HG02840 (cell line): ENCODE results near the gene PSMB11.

Experiments used
- ATAC-seq: cut with Tn5 transposase; IDR thresholded peaks from one replicate; pipeline ENCODE4 v1.9.1; 2021; ENCODE audit warnings: mild to moderate bottlenecking, moderate library complexity, moderate number of reproducible peaks; ENCODE audit not compliant: unreplicated experiment, low FRiP score

PSMB11 gene

GRCh38 chr14:23056956-23057756 lies 15.1 kb downstream of the PSMB11 start, which contains the start of gene CDH24:
Gene CDH24 (minus strand): TSS chr14:23057520. CDS start chr14:23055733, 1,787 bp downstream.
- peak; percentile 35 for ATAC-seq

GRCh38 chr14:23057757-23058653 lies 16.0 kb downstream of the PSMB11 start:
- ATAC-seq: peak; percentile 54

- no peak for ATAC-seq
Observed at GRCh38 chr14:23058654-23059504, 16.9 kb downstream of the PSMB11 start.

- no peak for ATAC-seq
Observed at GRCh38 chr14:23060536-23061260, 18.7 kb downstream of the PSMB11 start.

- no peak for ATAC-seq
Observed at GRCh38 chr14:23062002-23062401, 20.0 kb downstream of the PSMB11 start.

GRCh38 chr14:23063601-23064000 lies 21.6 kb downstream of the PSMB11 start:
- no peak for ATAC-seq

- ATAC-seq: no peak
Observed at GRCh38 chr14:23066368-23066767, 24.4 kb downstream of the PSMB11 start.

GRCh38 chr14:23066855-23067744 lies 25.1 kb downstream of the PSMB11 start:
- ATAC-seq: no peak

GRCh38 chr14:23067847-23068788 lies 26.1 kb downstream of the PSMB11 start:
- ATAC-seq: no peak

- ATAC-seq: no peak
Observed at GRCh38 chr14:23068789-23069412, 26.9 kb downstream of the PSMB11 start.

- no peak for ATAC-seq
Observed at GRCh38 chr14:23069413-23069806, 27.4 kb downstream of the PSMB11 start.

- ATAC-seq: no peak
Observed at GRCh38 chr14:23070262-23071129, 28.5 kb downstream of the PSMB11 start.

- peak; percentile 81 for ATAC-seq
Observed at GRCh38 chr14:23071244-23071920, 29.4 kb downstream of the PSMB11 start.

GRCh38 chr14:23071921-23072539 lies 30.0 kb downstream of the PSMB11 start:
- ATAC-seq: no peak

- no peak for ATAC-seq
Observed at GRCh38 chr14:23074906-23075305, 32.9 kb downstream of the PSMB11 start.
